K562 (cell line): ENCODE data around the gene ZER1. TPM values are rescaled to one million over a fixed set of nuclear protein-coding genes. Genes with fewer than 3 reads are reported as not detected.

Source experiments
- ASH1L ChIP-seq: fragments of 450-650 bp; IDR thresholded peaks from 2 replicates; pipeline ENCODE4 v1.6.1; 2018; ENCODE audit warnings: borderline replicate concordance, mild to moderate bottlenecking, low read depth; ENCODE audit not compliant: partially characterized antibody
- BDP1 ChIP-seq: IDR thresholded peaks from 3 replicates; pipeline ENCODE4 v1.6.1; 2011; ENCODE audit not compliant: insufficient read length, insufficient read depth
- HDGF ChIP-seq: fragments of 450-650 bp; IDR thresholded peaks from 2 replicates; pipeline ENCODE4 v1.6.1; 2016
- MCM5 ChIP-seq: fragments of 450-650 bp; IDR thresholded peaks from 2 replicates; pipeline ENCODE4 v1.6.1; 2016; ENCODE audit warnings: low read depth
- MYBL2 ChIP-seq, 2 experiments: fragments of 450-650 bp in 1 of 2; sonication (generic) in 1 of 2; formaldehyde crosslinking in 1 of 2; IDR thresholded peaks; 2 replicates each; pipeline versions ENCODE4 v1.6.1 to v1.8.1; 2017 to 2022; ENCODE audit warnings: borderline replicate concordance in 1 of 2, inconsistent platforms in 1 of 2, low read depth in 1 of 2, mild to moderate bottlenecking in 1 of 2, missing genetic modification reagents in 1 of 2, moderate library complexity in 1 of 2
- NBN ChIP-seq: fragments of 450-650 bp; IDR thresholded peaks from 2 replicates; pipeline ENCODE4 v1.6.1; 2016; ENCODE audit warnings: low read depth, mild to moderate bottlenecking
- NCOA4 ChIP-seq: fragments of 450-650 bp; IDR thresholded peaks from 2 replicates; pipeline ENCODE4 v1.6.1; 2018; ENCODE audit warnings: mild to moderate bottlenecking; ENCODE audit not compliant: partially characterized antibody
- NFATC3 ChIP-seq: fragments of 450-650 bp; IDR thresholded peaks from 2 replicates; pipeline ENCODE4 v1.6.1; 2017; ENCODE audit warnings: mild to moderate bottlenecking
- NFIX ChIP-seq: fragments of 250-450 bp; sonication (Bioruptor Pico); IDR thresholded peaks from 2 replicates; pipeline ENCODE4 v1.4.0; 2020; ENCODE audit warnings: low read depth, mild to moderate bottlenecking, moderate library complexity
- NONO ChIP-seq, 2 experiments: fragments of 200-400 bp in 1 of 2; fragments of 450-650 bp in 1 of 2; formaldehyde crosslinking in 1 of 2; IDR thresholded peaks; 2 replicates each; pipeline ENCODE4 v1.6.1; 2017; ENCODE audit warnings: low read depth in 2 of 2, mild to moderate bottlenecking in 2 of 2, moderate library complexity in 2 of 2, low read length in 1 of 2
- NR2F6 ChIP-seq: fragments of 450-650 bp; formaldehyde crosslinking; IDR thresholded peaks from 2 replicates; pipeline ENCODE4 v1.4.0; 2020; ENCODE audit warnings: mild to moderate bottlenecking
- PRPF4 ChIP-seq: fragments of 200-400 bp; formaldehyde crosslinking; IDR thresholded peaks from one replicate; pipeline ENCODE4 v1.6.1; 2017; ENCODE audit warnings: low read length, low read depth, mild to moderate bottlenecking; ENCODE audit not compliant: insufficient read depth, poor library complexity, severe bottlenecking
- RHOXF2B ChIP-seq: fragments of 250-450 bp; sonication (Bioruptor Pico); conservative IDR thresholded peaks from 2 replicates; pipeline ENCODE4 v1.5.1; 2021
- RNF2 ChIP-seq: sonication (generic); IDR thresholded peaks from 2 replicates; pipeline ENCODE4 v1.6.1; 2016
- SMAD1 ChIP-seq: fragments of 150-350 bp; IDR thresholded peaks from 2 replicates; pipeline ENCODE4 v1.6.1; 2014; ENCODE audit warnings: low read length, low read depth; ENCODE audit not compliant: partially characterized antibody
- SMC3 ChIP-seq: conservative IDR thresholded peaks from 2 replicates; pipeline ENCODE4 v1.6.1; 2011; ENCODE audit warnings: low read depth, low read length, improper control_type of control experiment; ENCODE audit not compliant: insufficient read depth
- SNRNP70 ChIP-seq: fragments of 200-400 bp; formaldehyde crosslinking; optimal IDR thresholded peaks from 2 replicates; pipeline ENCODE3; 2017; ENCODE audit warnings: low read depth, low read length
- SRSF9 ChIP-seq: fragments of 200-400 bp; formaldehyde crosslinking; IDR thresholded peaks from 2 replicates; pipeline ENCODE4 v1.6.1; 2017; ENCODE audit warnings: low read depth, low read length, borderline replicate concordance
- TEAD4 ChIP-seq, 2 experiments: sonication (generic) in 1 of 2; formaldehyde crosslinking in 1 of 2; IDR thresholded peaks; 2 replicates each; pipeline versions ENCODE4 v1.6.1 to v1.8.0; 2012 to 2022; ENCODE audit warnings: borderline replicate concordance in 1 of 2, inconsistent platforms in 1 of 2, low read length in 1 of 2, mild to moderate bottlenecking in 1 of 2, missing genetic modification reagents in 1 of 2
- ZBTB1 ChIP-seq: sonication (generic); formaldehyde crosslinking; IDR thresholded peaks from 2 replicates; pipeline ENCODE4 v1.8.1; 2023; ENCODE audit warnings: missing genetic modification reagents, low read depth, mild to moderate bottlenecking, borderline replicate concordance
- ZC3H8 ChIP-seq: fragments of 450-650 bp; IDR thresholded peaks from 2 replicates; pipeline ENCODE4 v1.6.1; 2017
- ZNF134 ChIP-seq: fragments of 250-450 bp; sonication (Bioruptor Pico); conservative IDR thresholded peaks from 2 replicates; pipeline ENCODE4 v1.4.0; 2020
- ZNF174 ChIP-seq: fragments of 250-450 bp; sonication (Bioruptor Pico); IDR thresholded peaks from 2 replicates; pipeline ENCODE4 v1.4.0; 2020; ENCODE audit warnings: mild to moderate bottlenecking
- ZNF239 ChIP-seq: fragments of 250-450 bp; sonication (Bioruptor Pico); IDR thresholded peaks from 2 replicates; pipeline ENCODE4 v1.4.0; 2020; ENCODE audit warnings: mild to moderate bottlenecking
- ZNF253 ChIP-seq: fragments of 250-450 bp; sonication (Bioruptor Pico); conservative IDR thresholded peaks from 2 replicates; pipeline ENCODE4 v1.6.1; 2021; ENCODE audit warnings: mild to moderate bottlenecking
- ZNF589 ChIP-seq: fragments of 200-800 bp; sonication (Bioruptor generic); IDR thresholded peaks from 2 replicates; pipeline ENCODE4 v1.6.1; 2016; ENCODE audit warnings: low read depth, missing genetic modification characterization, missing compliant biosample characterization
- ZNF79 ChIP-seq: fragments of 250-450 bp; sonication (Bioruptor Pico); IDR thresholded peaks from 2 replicates; pipeline ENCODE4 v1.4.0; 2020; ENCODE audit warnings: low read depth, mild to moderate bottlenecking, moderate library complexity
- ZNF830 ChIP-seq: fragments of 250-450 bp; sonication (Bioruptor Pico); IDR thresholded peaks from 2 replicates; pipeline ENCODE4 v1.5.0; 2021; ENCODE audit warnings: mild to moderate bottlenecking
- polyA plus RNA-seq, 8 experiments: library from polyadenylated mRNA; depleted of rRNA in 4 of 8; stranded (reverse) in 5 of 8; unstranded in 3 of 8; fragments of >200 nt; fragmentation: Nextera tagmentation in 2 of 8; fragmentation: Illumina TruSeq in 1 of 8; extraction: Ambion mirVana in 2 of 8; extraction: Trizol in 1 of 8; gene quantifications; 2 replicates each; pipeline versions ENCODE4 v1.2.1 to v1.2.3, GENCODE V29; 2011 to 2014; ENCODE audit warnings: inconsistent platforms in 1 of 8, missing spikeins in 1 of 8
- total RNA-seq, 7 experiments: library from RNA; depleted of rRNA in 6 of 7; stranded (reverse); fragments of >200 nt in 6 of 7; fragmentation: Illumina TruSeq in 2 of 7; extraction: Trizol in 2 of 7; gene quantifications; 2 replicates each; pipeline versions ENCODE4 v1.2.1 to v1.2.3, GENCODE V29; 2011 to 2021; ENCODE audit warnings: low replicate concordance in 1 of 7
- TF ChIP-seq, protein P1 (sequence below): fragments of 250-450 bp; sonication (Bioruptor Pico); IDR thresholded peaks from 2 replicates; pipeline ENCODE4 v1.8.0; 2022; ENCODE audit warnings: moderate library complexity, mild to moderate bottlenecking, inconsistent platforms
- TF ChIP-seq, protein P2 (sequence below), 2 experiments: fragments of 450-650 bp in 1 of 2; sonication (generic) in 1 of 2; formaldehyde crosslinking; conservative IDR thresholded peaks; 2 replicates each; pipeline versions ENCODE4 v1.4.0 to v1.8.1; 2020 to 2022; ENCODE audit warnings: mild to moderate bottlenecking in 1 of 2, missing genetic modification reagents in 1 of 2

ZER1 gene
- total and polyA plus RNA-seq, 9 of the 15 experiments (the other 6 are each of a cell fraction or from before 2014, with no cell fraction given), result 0.07 to 10.7 (median 6.2) TPM

DNA sequence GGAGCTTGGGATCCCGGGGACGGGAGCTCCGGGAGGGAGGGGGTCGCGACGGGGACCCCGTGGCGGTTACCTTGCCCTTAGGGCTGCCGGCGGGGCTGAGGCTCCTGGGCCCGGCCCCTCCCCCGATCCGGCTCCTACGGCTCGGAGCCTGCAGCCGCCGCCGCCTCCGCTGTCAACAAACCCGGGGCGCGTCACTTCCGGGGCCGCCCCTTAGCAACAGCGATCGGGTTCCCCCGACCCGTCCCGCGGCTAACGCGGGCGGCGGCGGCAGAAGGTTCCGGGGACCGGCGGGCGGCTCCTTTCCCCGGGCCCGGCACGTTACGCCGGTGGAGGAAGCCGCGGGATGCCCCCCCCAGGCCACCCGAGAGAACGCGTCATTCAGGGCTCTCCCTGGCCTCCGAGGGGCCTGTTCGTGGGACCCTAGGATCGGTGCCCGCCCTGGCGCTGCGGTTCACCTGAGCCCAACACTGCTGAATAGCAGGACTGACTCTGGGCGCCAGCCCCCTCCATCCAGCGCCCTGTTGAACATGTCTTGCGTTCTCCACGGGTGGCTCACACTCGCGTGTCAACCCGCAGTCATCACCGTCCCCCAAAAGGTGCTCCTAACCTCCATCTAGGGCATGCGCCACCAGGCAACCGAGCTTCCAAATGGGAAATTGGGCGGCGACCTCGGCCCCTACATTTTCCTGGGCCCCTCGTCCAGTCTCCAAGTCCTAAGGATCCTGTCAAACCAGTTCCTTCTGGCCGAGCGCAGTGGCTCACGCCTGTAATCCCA, at the start of gene ZER1 (continued):
- TF ChIP-seq, protein P1, sequence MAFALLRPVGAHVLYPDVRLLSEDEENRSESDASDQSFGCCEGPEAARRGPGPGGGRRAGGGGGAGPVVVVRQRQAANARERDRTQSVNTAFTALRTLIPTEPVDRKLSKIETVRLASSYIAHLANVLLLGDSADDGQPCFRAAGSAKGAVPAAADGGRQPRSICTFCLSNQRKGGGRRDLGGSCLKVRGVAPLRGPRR (CRISPR knock-in tag), result no peak
- TF ChIP-seq ASH1L (no peak), MCM5 (no peak), ZNF830 (no peak), BDP1 (no peak), TEAD4 (IDR thresholded peaks at IDR 0.05; ENCODE audit: low read length) (no peak), TEAD4 (CRISPR knock-in tag; IDR thresholded peaks at IDR 0.05; ENCODE audit: borderline replicate concordance) (no peak), NBN (no peak), SMC3 (no peak), SNRNP70 (no peak), NFIX (CRISPR knock-in tag) (no peak), RHOXF2B (CRISPR knock-in tag) (no peak), NONO (IDR thresholded peaks at IDR 0.05; ENCODE audit: low read depth in 2 of 2, low read length in 1 of 2) (peak; percentile 50 to 91; a peak in 2 of 4 replicates), ZNF239 (peak; percentile 59; the same call in 1 of the 2 replicates), ZNF253 (CRISPR knock-in tag) (no peak), SMAD1 (no peak), NCOA4 (no peak), ZC3H8 (no peak), ZNF134 (CRISPR knock-in tag) (no peak), PRPF4 (peak; percentile 61), RNF2 (peak; percentile 67; the same call in 1 of the 2 replicates), MYBL2 (IDR thresholded peaks at IDR 0.05; ENCODE audit: low read depth) (no peak), MYBL2 (CRISPR knock-in tag; IDR thresholded peaks at IDR 0.05; ENCODE audit: borderline replicate concordance) (no peak), ZNF589 (no peak; the same call in 1 of the 2 replicates), ZNF174 (no peak), SRSF9 (no peak), HDGF (no peak), NR2F6 (CRISPR knock-in tag) (0 out of 2 replicates have a peak, but pooled peaks have one; percentile 5), ZBTB1 (peak; percentile 78; the same call in 1 of the 2 replicates), NFATC3 (no peak), ZNF79 (CRISPR knock-in tag) (no peak)
- TF ChIP-seq, protein P2, sequence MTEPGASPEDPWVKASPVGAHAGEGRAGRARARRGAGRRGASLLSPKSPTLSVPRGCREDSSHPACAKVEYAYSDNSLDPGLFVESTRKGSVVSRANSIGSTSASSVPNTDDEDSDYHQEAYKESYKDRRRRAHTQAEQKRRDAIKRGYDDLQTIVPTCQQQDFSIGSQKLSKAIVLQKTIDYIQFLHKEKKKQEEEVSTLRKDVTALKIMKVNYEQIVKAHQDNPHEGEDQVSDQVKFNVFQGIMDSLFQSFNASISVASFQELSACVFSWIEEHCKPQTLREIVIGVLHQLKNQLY (CRISPR knock-in tag; conservative IDR thresholded peaks at IDR 0.05), result no peak
